MM.1S (cell line): ENCODE results near the gene EXOSC10.

Source experiments
- CTCF ChIP-seq: fragments of 300-600 bp; sonication (generic); IDR thresholded peaks from 2 replicates; pipeline ENCODE4 v1.5.1; 2016; ENCODE audit warnings: antibody characterized with exemption, low read length, mixed read lengths
- EZH2 ChIP-seq: fragments of 300-600 bp; sonication (generic); optimal IDR thresholded peaks from 2 replicates; pipeline ENCODE3; 2017; ENCODE audit warnings: low read depth, mild to moderate bottlenecking, antibody characterized with exemption, low read length, mixed read lengths
- EZH2phosphoT487 ChIP-seq: fragments of 300-600 bp; sonication (generic); IDR thresholded peaks from 2 replicates; pipeline ENCODE4 v1.6.1; 2018; ENCODE audit warnings: antibody characterized with exemption, low read length

- TF ChIP-seq CTCF (no peak), EZH2phosphoT487 (no peak), EZH2 (no peak)
Measured at GRCh38 chr1:11131816-11132215, 32.1 kb upstream of the EXOSC10 start.
